NCI-H1930 (cell line): ENCODE data around the gene CIPC.

ENCODE experiments used
- DNase-seq, 2 experiments: peaks; one replicate each; lab custom pipeline; 2025; lab: John Stamatoyannopoulos, UW

The CIPC gene

DNA sequence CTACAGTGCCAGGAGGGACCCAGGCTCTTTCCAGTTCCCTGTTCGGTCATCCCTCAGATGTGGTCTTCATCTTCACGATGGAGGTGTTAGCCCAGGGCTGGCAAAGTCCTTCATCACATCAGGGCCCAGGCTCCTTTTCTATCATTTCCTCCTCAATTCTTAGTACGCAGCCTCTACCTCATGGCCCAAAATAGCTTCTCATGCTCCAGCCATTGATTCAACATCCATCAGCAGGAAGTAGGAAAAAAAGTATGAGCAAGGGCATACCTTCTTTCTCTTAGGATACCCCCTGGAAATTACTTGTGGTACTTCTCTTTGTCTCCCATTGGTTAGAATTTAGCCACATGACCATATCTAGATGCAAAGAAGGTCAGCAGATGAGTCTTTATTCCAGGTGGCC is 55.7 kb downstream of the CIPC start:
- DNase-seq = no peak

DNA sequence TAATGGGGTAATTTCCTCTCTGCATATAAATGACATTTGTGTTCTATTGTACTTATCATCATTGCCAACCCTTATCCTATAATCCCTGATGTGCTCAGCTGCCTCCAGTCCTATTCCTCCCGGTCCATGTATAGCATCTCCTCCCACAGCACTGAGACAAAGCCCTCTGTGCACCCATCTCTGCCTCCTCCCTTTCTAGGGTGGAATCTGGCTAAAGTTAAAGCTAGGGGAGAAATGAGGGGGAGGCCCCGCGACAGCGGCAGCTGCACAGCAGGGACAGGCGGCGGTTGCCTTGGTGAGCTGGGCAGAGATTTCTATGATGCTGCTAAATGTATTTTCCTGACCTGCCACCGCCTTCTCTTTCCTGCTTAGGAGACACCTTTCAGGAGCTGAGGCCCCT is 56.4 kb downstream of the CIPC start:
- DNase-seq = no peak

DNA sequence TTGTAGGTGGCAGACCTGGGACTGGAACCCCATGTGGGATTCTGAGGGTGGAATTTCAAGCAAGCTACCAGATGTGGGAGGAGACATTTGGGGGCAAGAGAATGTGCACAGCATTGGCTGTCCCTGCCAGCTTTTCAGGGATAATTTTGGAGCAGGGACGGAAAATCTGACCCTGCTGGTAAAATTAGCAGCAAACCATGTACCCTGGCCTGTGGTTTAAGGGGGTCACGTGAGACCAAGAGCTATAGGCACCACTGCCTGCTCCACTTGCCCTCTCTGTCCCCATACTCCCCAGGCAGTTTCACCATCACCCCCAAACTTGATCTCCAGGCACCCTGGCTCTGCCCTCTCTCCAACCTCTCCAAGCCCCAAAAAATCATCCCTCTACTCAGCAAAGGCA is 57.0 kb downstream of the CIPC start:
- DNase-seq = no peak

DNA sequence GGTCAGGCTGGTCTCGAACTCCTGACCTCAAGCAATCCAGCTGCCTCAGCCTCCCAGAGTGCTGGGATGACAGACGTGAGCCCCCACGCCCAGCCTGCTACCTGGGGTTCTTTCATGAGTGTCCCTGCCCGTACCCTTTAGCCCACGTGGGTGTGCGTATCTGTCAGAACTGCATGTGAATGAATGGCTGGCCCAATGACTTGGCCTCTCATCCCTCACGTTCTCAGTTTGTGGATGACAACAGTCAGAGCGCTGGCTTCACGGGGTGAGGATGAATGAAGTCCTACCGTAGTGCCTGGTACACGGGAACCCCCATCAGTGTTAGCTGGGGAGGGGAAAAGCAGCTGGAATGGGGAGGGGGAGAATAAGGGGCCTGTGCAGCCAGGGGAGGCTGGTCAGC is 59.7 kb downstream of the CIPC start:
- no peak for DNase-seq

DNA sequence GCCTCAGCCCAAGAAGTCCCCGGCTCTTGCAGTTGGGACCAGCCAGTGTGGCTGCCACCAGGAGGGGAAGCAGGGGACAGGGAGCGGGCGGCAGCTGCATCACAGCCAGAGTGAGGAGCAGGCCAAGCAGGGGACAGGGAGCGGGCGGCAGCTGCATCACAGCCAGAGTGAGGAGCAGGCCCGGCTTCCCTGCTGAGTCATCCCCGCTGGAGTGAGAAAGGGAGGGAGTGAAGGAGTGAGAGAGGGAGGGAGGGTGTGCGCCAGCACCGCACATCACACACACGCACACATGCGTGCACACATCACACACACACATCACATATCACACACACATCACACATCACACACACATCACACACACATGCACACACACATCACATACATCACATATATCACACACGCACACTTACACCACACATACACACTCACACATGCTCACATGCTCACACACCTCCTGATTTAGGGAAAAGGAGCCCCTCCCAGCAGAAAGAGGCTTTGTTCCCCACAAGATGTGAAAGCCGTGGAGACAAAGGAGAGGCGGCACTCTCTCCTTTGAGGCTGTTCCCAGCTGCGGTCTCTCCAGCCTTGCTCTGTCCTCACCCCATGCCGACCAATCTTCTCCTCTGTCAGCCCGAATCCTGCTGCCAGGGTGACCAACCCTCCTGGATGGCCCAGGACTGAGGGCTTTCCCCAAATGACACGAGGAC is 60.3 kb downstream of the CIPC start:
- DNase-seq = no peak

DNA sequence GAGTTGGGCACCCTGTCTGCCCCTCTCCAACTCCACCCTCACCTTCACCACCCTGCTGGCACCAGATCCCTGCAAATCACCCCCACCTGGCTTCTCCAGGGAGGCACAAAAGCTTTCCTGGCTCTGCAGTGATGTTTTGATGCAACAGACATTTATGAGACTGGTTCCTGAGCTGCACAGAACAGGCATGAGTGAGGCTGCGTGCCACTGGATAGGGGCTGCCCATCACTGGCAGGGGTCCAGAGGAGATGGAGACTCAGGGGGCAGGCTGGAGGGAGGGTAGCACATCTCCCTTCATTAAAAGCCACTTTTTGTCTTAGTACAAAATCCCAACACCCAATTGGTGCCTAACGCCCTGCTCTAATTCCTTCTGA is 60.8 kb downstream of the CIPC start:
- DNase-seq = no peak

DNA sequence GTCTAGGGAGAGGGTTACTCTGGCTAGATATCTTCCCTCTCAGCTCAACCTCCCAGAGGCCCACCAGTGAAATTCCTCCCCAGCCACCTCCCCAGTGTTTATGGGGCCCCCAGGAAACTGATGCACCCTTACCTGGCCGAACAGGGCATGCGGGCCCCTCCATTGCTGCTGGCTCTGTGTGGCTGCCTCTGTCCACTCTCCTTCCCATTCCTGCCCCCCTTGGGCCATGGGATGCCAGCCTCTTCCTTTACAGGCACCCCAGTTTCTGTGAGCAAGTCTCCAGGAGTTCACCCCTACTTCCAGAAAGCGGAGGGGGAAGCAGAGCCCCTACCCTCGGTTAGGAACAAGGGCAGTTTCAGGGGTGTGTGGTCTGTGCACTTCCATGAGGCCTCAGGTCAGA is 63.0 kb downstream of the CIPC start:
- no peak for DNase-seq
